Measurements from ENCODE around the gene ARMH4. TPM values are rescaled to one million over a fixed set of nuclear protein-coding genes. Genes with fewer than 3 reads are reported as not detected.

The ARMH4 gene
- total RNA-seq, 1 experiment from 2014 or later: 1.8 TPM

- no TSS peak for BruUV-seq (replicated peaks)
- Histone ChIP-seq H3K4me1 (ENCODE audit: control insufficient read depth, insufficient read depth, low read length) (no peaks in the 10 kb centered on the region), H3K36me3 (ENCODE audit: control insufficient read depth, insufficient read depth, low read length) (no peaks in the 10 kb centered on the region), H3K9me3 (ENCODE audit: control insufficient read depth, insufficient read depth, low read depth, low read length) (no peaks in the 10 kb centered on the region), H3K4me3 (ENCODE audit: low read depth in 2 of 2, low read length in 2 of 2) (no peak overlapping the region), H3K27me3 (ENCODE audit: control insufficient read depth, insufficient read depth, low read length) (no peaks in the 10 kb centered on the region; the same call in 1 of the 2 replicates), H3K27ac (ENCODE audit: low read length) (no peak overlapping the region)
- ChIA-PET POLR2A (no interaction called here), CTCF (interaction anchor here (0.7 kb wide), 1 partner anchor 16 kb away, joined by 3 read pairs; no protein-coding TSS in a partner anchor)
- DNase-seq (ENCODE audit: low read depth, low spot score) (no peak), ATAC-seq (no peak)
- in situ Hi-C loops (cut with HindIII; ENCODE audit: low pct_unique_long_range_greater_than_20kb, low sequenced_read_pairs) (no loop called here), intact Hi-C loops (cut with micrococcal nuclease; ENCODE audit: unreplicated experiment) (no loop called here)
- TF ChIP-seq REST (IDR thresholded peaks at IDR 0.05; ENCODE audit: insufficient read depth in 1 of 2, low read depth in 2 of 2, low read length in 1 of 2) (no peak), POLR2AphosphoS5 (IDR thresholded peaks at IDR 0.05; ENCODE audit: low read depth, low read length) (no peak), TCF7L2 (IDR thresholded peaks at IDR 0.05; ENCODE audit: low read depth, low read length) (no peak), CTCF (IDR thresholded peaks at IDR 0.05) (no peak)
Observed at GRCh38 chr14:57979376-57980048, 172.5 kb downstream of the ARMH4 start.

GRCh38 chr14:57976701-57977100 is 175.3 kb downstream of the ARMH4 start:
- ChIA-PET CTCF (no interaction called here), POLR2A (no interaction called here)
- TF ChIP-seq SIN3A (IDR thresholded peaks at IDR 0.05; ENCODE audit: borderline replicate concordance, insufficient read depth, low read depth, low read length): no peak
- TF ChIP-seq REST (IDR thresholded peaks at IDR 0.05; ENCODE audit: insufficient read depth in 1 of 2, low read depth in 2 of 2, low read length in 1 of 2): no peak
- Histone ChIP-seq H3K27ac (ENCODE audit: low read length) (no peak overlapping the region), H3K4me3 (ENCODE audit: low read depth in 2 of 2, low read length in 2 of 2) (no peak overlapping the region), H3K9me3 (ENCODE audit: control insufficient read depth, insufficient read depth, low read depth, low read length) (no peaks in the 10 kb centered on the region), H3K36me3 (ENCODE audit: control insufficient read depth, insufficient read depth, low read length) (no peaks in the 10 kb centered on the region), H3K4me1 (ENCODE audit: control insufficient read depth, insufficient read depth, low read length) (no peaks in the 10 kb centered on the region), H3K27me3 (ENCODE audit: control insufficient read depth, insufficient read depth, low read length) (no peaks in the 10 kb centered on the region; the same call in 1 of the 2 replicates)
- DNase-seq (ENCODE audit: low read depth, low spot score) (no peak), ATAC-seq (no peak)
- in situ Hi-C loops (cut with HindIII; ENCODE audit: low pct_unique_long_range_greater_than_20kb, low sequenced_read_pairs) (no loop called here), intact Hi-C loops (cut with micrococcal nuclease; ENCODE audit: unreplicated experiment) (no loop called here)
- BruUV-seq (replicated peaks): no TSS peak

All from Panc1 (cell line).